Measurements from ENCODE around the gene MPZL1. TPM values are rescaled to one million over a fixed set of nuclear protein-coding genes. Genes with fewer than 3 reads are reported as not detected.

The MPZL1 gene
- total and polyA plus RNA-seq, 2 of the 13 experiments (the other 11 are each of a cell fraction or from before 2014, with no cell fraction given), result 38.0 to 68.7 TPM

DNA sequence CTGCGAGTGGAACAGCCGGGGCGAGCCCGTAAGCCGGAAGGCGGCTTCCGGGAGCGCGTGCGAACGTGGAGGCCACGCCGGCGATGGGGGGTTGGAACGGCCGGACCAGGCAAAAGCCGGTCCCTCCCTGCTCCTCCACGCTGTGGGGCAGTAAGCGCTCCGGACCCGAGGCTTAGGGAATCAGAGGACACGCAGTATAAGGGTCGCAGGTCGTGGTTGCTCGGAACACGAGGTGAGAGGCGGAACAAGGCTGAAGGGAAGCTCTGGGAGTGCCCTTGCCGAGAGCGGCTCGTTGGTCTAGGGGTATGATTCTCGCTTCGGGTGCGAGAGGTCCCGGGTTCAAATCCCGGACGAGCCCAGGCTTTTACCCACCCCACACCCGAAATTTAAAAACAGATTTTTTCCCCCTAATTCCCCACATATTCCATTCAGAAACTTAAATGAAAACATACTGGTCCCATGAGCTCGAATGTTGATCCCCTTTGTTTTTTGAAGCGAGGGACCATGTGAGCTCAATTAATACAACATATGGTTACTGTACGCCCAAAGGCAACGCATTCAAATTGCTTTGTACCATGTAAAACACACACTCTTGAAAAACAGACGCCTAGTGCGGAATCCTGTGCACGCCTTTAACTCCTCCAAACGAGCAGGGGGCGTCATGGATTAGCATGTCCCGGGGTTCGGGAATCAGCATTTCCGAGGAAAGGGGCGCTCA lies 7.2 kb upstream of the MPZL1 start (continued):
- TF ChIP-seq, protein P1, sequence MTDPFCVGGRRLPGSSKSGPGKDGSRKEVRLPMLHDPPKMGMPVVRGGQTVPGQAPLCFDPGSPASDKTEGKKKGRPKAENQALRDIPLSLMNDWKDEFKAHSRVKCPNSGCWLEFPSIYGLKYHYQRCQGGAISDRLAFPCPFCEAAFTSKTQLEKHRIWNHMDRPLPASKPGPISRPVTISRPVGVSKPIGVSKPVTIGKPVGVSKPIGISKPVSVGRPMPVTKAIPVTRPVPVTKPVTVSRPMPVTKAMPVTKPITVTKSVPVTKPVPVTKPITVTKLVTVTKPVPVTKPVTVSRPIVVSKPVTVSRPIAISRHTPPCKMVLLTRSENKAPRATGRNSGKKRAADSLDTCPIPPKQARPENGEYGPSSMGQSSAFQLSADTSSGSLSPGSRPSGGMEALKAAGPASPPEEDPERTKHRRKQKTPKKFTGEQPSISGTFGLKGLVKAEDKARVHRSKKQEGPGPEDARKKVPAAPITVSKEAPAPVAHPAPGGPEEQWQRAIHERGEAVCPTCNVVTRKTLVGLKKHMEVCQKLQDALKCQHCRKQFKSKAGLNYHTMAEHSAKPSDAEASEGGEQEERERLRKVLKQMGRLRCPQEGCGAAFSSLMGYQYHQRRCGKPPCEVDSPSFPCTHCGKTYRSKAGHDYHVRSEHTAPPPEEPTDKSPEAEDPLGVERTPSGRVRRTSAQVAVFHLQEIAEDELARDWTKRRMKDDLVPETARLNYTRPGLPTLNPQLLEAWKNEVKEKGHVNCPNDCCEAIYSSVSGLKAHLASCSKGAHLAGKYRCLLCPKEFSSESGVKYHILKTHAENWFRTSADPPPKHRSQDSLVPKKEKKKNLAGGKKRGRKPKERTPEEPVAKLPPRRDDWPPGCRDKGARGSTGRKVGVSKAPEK (CRISPR knock-in tag; IDR thresholded peaks at IDR 0.05; ENCODE audit: borderline replicate concordance), result no peak
- peak; percentile 78 for TF ChIP-seq HOXA3 (CRISPR knock-in tag; IDR thresholded peaks at IDR 0.05)
- TF ChIP-seq, protein P2, sequence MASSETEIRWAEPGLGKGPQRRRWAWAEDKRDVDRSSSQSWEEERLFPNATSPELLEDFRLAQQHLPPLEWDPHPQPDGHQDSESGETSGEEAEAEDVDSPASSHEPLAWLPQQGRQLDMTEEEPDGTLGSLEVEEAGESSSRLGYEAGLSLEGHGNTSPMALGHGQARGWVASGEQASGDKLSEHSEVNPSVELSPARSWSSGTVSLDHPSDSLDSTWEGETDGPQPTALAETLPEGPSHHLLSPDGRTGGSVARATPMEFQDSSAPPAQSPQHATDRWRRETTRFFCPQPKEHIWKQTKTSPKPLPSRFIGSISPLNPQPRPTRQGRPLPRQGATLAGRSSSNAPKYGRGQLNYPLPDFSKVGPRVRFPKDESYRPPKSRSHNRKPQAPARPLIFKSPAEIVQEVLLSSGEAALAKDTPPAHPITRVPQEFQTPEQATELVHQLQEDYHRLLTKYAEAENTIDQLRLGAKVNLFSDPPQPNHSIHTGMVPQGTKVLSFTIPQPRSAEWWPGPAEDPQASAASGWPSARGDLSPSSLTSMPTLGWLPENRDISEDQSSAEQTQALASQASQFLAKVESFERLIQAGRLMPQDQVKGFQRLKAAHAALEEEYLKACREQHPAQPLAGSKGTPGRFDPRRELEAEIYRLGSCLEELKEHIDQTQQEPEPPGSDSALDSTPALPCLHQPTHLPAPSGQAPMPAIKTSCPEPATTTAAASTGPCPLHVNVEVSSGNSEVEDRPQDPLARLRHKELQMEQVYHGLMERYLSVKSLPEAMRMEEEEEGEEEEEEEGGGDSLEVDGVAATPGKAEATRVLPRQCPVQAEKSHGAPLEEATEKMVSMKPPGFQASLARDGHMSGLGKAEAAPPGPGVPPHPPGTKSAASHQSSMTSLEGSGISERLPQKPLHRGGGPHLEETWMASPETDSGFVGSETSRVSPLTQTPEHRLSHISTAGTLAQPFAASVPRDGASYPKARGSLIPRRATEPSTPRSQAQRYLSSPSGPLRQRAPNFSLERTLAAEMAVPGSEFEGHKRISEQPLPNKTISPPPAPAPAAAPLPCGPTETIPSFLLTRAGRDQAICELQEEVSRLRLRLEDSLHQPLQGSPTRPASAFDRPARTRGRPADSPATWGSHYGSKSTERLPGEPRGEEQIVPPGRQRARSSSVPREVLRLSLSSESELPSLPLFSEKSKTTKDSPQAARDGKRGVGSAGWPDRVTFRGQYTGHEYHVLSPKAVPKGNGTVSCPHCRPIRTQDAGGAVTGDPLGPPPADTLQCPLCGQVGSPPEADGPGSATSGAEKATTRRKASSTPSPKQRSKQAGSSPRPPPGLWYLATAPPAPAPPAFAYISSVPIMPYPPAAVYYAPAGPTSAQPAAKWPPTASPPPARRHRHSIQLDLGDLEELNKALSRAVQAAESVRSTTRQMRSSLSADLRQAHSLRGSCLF (CRISPR knock-in tag; IDR thresholded peaks at IDR 0.05; ENCODE audit: borderline replicate concordance), result no peak
- TF ChIP-seq, protein P3, sequence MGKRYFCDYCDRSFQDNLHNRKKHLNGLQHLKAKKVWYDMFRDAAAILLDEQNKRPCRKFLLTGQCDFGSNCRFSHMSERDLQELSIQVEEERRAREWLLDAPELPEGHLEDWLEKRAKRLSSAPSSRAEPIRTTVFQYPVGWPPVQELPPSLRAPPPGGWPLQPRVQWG (CRISPR knock-in tag; IDR thresholded peaks at IDR 0.05; ENCODE audit: borderline replicate concordance, low read depth), result no peak
- TF ChIP-seq, protein P4, sequence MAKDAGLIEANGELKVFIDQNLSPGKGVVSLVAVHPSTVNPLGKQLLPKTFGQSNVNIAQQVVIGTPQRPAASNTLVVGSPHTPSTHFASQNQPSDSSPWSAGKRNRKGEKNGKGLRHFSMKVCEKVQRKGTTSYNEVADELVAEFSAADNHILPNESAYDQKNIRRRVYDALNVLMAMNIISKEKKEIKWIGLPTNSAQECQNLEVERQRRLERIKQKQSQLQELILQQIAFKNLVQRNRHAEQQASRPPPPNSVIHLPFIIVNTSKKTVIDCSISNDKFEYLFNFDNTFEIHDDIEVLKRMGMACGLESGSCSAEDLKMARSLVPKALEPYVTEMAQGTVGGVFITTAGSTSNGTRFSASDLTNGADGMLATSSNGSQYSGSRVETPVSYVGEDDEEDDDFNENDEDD (CRISPR knock-in tag; IDR thresholded peaks at IDR 0.05; ENCODE audit: borderline replicate concordance), result peak; percentile 80; the same call in 1 of the 2 replicates
- TF ChIP-seq ZNF382 (CRISPR knock-in tag; IDR thresholded peaks at IDR 0.05; ENCODE audit: borderline replicate concordance), result no peak
- TF ChIP-seq MATR3 (CRISPR knock-in tag; IDR thresholded peaks at IDR 0.05), result no peak
- TF ChIP-seq RXRA (CRISPR knock-in tag; IDR thresholded peaks at IDR 0.05), result peak; percentile 89
- peak; percentile 47; the same call in 1 of the 2 replicates for TF ChIP-seq TGIF2 (CRISPR knock-in tag; IDR thresholded peaks at IDR 0.05)
- no peak for TF ChIP-seq ZNF546 (CRISPR knock-in tag; conservative IDR thresholded peaks at IDR 0.05)
- TF ChIP-seq ATRX (CRISPR knock-in tag; IDR thresholded peaks at IDR 0.05; ENCODE audit: borderline replicate concordance), result no peak
- TF ChIP-seq ZNF776 (CRISPR knock-in tag; IDR thresholded peaks at IDR 0.05), result 0 out of 2 replicates have a peak, but pooled peaks have one; percentile 32
- peak; percentile 50; the same call in 1 of the 2 replicates for TF ChIP-seq TBX3 (IDR thresholded peaks at IDR 0.05; ENCODE audit: borderline replicate concordance)
- TF ChIP-seq, protein P5, sequence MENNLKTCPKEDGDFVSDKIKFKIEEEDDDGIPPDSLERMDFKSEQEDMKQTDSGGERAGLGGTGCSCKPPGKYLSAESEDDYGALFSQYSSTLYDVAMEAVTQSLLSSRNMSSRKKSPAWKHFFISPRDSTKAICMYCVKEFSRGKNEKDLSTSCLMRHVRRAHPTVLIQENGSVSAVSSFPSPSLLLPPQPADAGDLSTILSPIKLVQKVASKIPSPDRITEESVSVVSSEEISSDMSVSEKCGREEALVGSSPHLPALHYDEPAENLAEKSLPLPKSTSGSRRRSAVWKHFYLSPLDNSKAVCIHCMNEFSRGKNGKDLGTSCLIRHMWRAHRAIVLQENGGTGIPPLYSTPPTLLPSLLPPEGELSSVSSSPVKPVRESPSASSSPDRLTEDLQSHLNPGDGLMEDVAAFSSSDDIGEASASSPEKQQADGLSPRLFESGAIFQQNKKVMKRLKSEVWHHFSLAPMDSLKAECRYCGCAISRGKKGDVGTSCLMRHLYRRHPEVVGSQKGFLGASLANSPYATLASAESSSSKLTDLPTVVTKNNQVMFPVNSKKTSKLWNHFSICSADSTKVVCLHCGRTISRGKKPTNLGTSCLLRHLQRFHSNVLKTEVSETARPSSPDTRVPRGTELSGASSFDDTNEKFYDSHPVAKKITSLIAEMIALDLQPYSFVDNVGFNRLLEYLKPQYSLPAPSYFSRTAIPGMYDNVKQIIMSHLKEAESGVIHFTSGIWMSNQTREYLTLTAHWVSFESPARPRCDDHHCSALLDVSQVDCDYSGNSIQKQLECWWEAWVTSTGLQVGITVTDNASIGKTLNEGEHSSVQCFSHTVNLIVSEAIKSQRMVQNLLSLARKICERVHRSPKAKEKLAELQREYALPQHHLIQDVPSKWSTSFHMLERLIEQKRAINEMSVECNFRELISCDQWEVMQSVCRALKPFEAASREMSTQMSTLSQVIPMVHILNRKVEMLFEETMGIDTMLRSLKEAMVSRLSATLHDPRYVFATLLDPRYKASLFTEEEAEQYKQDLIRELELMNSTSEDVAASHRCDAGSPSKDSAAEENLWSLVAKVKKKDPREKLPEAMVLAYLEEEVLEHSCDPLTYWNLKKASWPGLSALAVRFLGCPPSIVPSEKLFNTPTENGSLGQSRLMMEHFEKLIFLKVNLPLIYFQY (CRISPR knock-in tag; IDR thresholded peaks at IDR 0.05; ENCODE audit: borderline replicate concordance), result peak; percentile 69; the same call in 1 of the 2 replicates
- TF ChIP-seq ZNF766 (CRISPR knock-in tag; IDR thresholded peaks at IDR 0.05; ENCODE audit: borderline replicate concordance), result 0 out of 2 replicates have a peak, but pooled peaks have one; percentile 16
